Neural cell (in vitro differentiated cells): ENCODE data around the gene CWC27. TPM values are rescaled to one million over a fixed set of nuclear protein-coding genes. Genes with fewer than 3 reads are reported as not detected.

Experiments used
- H2AFZ ChIP-seq: fragments of 200-600, 300-800 bp; sonication (generic), shearing (Covaris generic); 2 replicates; pipeline ENCODE4 v1.6.0; 2014; ENCODE audit warnings: low read depth, mild to moderate bottlenecking, antibody characterized with exemption, low read length, moderate library complexity
- H3F3A ChIP-seq: fragments of 200-600 bp; shearing (Covaris generic); 2 replicates; pipeline ENCODE4 v1.6.1; 2016; ENCODE audit warnings: mild to moderate bottlenecking, moderate library complexity, mixed read lengths, antibody characterized with exemption, low read length; ENCODE audit not compliant: insufficient read depth, poor library complexity, severe bottlenecking
- H3K27ac ChIP-seq: fragments of 200-600, 300-800 bp; sonication (generic), shearing (Covaris generic); 2 replicates; pipeline ENCODE4 v1.5.1; 2014; ENCODE audit warnings: mild to moderate bottlenecking, low read length, moderate library complexity
- H3K27me3 ChIP-seq: fragments of 300-800, 200-600 bp; sonication (generic), shearing (Covaris generic); 2 replicates; pipeline ENCODE4 v1.6.0; 2014; ENCODE audit warnings: mild to moderate bottlenecking, low read depth, low read length, moderate library complexity; ENCODE audit not compliant: insufficient read depth
- H3K36me3 ChIP-seq: fragments of 300-800, 200-600 bp; sonication (generic), shearing (Covaris generic); 2 replicates; pipeline ENCODE4 v1.5.1; 2014; ENCODE audit warnings: mild to moderate bottlenecking, antibody characterized with exemption, low read length, moderate library complexity; ENCODE audit not compliant: insufficient read depth
- H3K4me2 ChIP-seq: fragments of 300-800, 200-600 bp; sonication (generic), shearing (Covaris generic); 2 replicates; pipeline ENCODE4 v1.6.0; 2014; ENCODE audit warnings: mild to moderate bottlenecking, low read length
- H3K4me3 ChIP-seq: fragments of 300-800, 200-600 bp; sonication (generic), shearing (Covaris generic); 2 replicates; pipeline ENCODE4 v1.5.1; 2014; ENCODE audit warnings: mild to moderate bottlenecking, low read length, moderate library complexity
- H3K79me2 ChIP-seq: fragments of 200-600 bp; shearing (Covaris generic); replicated peaks from 2 replicates; pipeline ENCODE4 v1.6.0; 2014; ENCODE audit warnings: mild to moderate bottlenecking, low read length, moderate library complexity; ENCODE audit not compliant: insufficient read depth
- H3K9ac ChIP-seq: fragments of 300-800, 200-600 bp; sonication (generic), shearing (Covaris generic); 2 replicates; pipeline ENCODE4 v1.6.1; 2016; ENCODE audit warnings: mild to moderate bottlenecking, low read length, mixed read lengths
- H3K9me2 ChIP-seq: fragments of 200-600 bp; shearing (Covaris generic); 2 replicates; pipeline ENCODE4 v1.6.1; 2016; ENCODE audit warnings: mild to moderate bottlenecking, low read length, mixed read lengths; ENCODE audit not compliant: insufficient read depth
- H3K9me3 ChIP-seq: fragments of 200-600, 300-800 bp; sonication (generic), shearing (Covaris generic); 2 replicates; pipeline ENCODE4 v1.6.1; 2016; ENCODE audit warnings: mild to moderate bottlenecking, mixed run types, low read length, moderate library complexity, mixed read lengths
- H4K20me1 ChIP-seq: fragments of 200-600 bp; shearing (Covaris generic); 2 replicates; pipeline ENCODE4 v1.6.1; 2016; ENCODE audit warnings: mild to moderate bottlenecking, mixed run types; ENCODE audit not compliant: insufficient read depth
- EP300 ChIP-seq: fragments of 450-650 bp; conservative IDR thresholded peaks from 2 replicates; pipeline ENCODE4 v1.6.1; 2014; ENCODE audit warnings: antibody characterized with exemption, mild to moderate bottlenecking, moderate library complexity; ENCODE audit not compliant: poor library complexity, severe bottlenecking
- EZH2 ChIP-seq: fragments of 200-600, 300-800 bp; shearing (Covaris generic), sonication (generic); IDR thresholded peaks from 2 replicates; pipeline ENCODE4 v1.6.1; 2014; ENCODE audit warnings: antibody characterized with exemption, low read length, borderline replicate concordance, mild to moderate bottlenecking; ENCODE audit not compliant: insufficient read depth, poor library complexity, severe bottlenecking
- MXI1 ChIP-seq: fragments of 450-650 bp; conservative IDR thresholded peaks from 2 replicates; pipeline ENCODE4 v1.6.1; 2014; ENCODE audit warnings: antibody characterized with exemption, mild to moderate bottlenecking; ENCODE audit not compliant: poor library complexity, severe bottlenecking
- POLR2AphosphoS5 ChIP-seq: IDR thresholded peaks from 2 replicates; pipeline ENCODE4 v1.6.1; 2012
- RAD21 ChIP-seq: fragments of 450-650 bp; conservative IDR thresholded peaks from 2 replicates; pipeline ENCODE4 v1.6.1; 2014; ENCODE audit warnings: antibody characterized with exemption, mild to moderate bottlenecking, moderate library complexity
- SMC3 ChIP-seq: fragments of 450-650 bp; conservative IDR thresholded peaks from 2 replicates; pipeline ENCODE4 v1.6.1; 2014; ENCODE audit warnings: antibody characterized with exemption, mild to moderate bottlenecking, moderate library complexity; ENCODE audit not compliant: poor library complexity
- TAF1 ChIP-seq: IDR thresholded peaks from 2 replicates; pipeline ENCODE4 v1.6.1; 2012; ENCODE audit warnings: low read depth
- polyA plus RNA-seq: library from polyadenylated mRNA; depleted of rRNA; stranded (reverse); fragments of >200 nt; gene quantifications from 2 replicates; pipeline ENCODE4 v1.2.3, GENCODE V29; 2014
- TF ChIP-seq, protein P1 (sequence below): fragments of 450-650 bp; IDR thresholded peaks from 2 replicates; pipeline ENCODE4 v1.5.1; 2014; ENCODE audit warnings: antibody characterized with exemption, mild to moderate bottlenecking, moderate library complexity; ENCODE audit not compliant: poor library complexity, severe bottlenecking
- TF ChIP-seq, protein P2 (sequence below): IDR thresholded peaks from 2 replicates; pipeline ENCODE4 v1.6.1; 2012; ENCODE audit warnings: borderline replicate concordance

CWC27 gene
- polyA plus RNA-seq, 1 donor from 2014 or later = 26.2 TPM

GRCh38 chr5:64876203-64876602 is 107.5 kb downstream of the CWC27 start:
- Histone ChIP-seq H3K27ac (no peak overlapping the region), H3K9me3 (no peaks in the 10 kb centered on the region), H3K36me3 (no peaks in the 10 kb centered on the region), H4K20me1 (no peaks in the 10 kb centered on the region), H3K79me2 (no peaks in the 10 kb centered on the region), H3K9me2 (no peaks in the 10 kb centered on the region), H3K4me3 (no peak overlapping the region), H3K4me2 (no peak overlapping the region), H3F3A (no peaks in the 10 kb centered on the region), H2AFZ (no peak overlapping the region), H3K9ac (no peak overlapping the region), H3K27me3 (no peaks in the 10 kb centered on the region)
- TF ChIP-seq SMC3 (no peak), MXI1 (no peak), EZH2 (no peak), EP300 (no peak)
- TF ChIP-seq, protein P1, sequence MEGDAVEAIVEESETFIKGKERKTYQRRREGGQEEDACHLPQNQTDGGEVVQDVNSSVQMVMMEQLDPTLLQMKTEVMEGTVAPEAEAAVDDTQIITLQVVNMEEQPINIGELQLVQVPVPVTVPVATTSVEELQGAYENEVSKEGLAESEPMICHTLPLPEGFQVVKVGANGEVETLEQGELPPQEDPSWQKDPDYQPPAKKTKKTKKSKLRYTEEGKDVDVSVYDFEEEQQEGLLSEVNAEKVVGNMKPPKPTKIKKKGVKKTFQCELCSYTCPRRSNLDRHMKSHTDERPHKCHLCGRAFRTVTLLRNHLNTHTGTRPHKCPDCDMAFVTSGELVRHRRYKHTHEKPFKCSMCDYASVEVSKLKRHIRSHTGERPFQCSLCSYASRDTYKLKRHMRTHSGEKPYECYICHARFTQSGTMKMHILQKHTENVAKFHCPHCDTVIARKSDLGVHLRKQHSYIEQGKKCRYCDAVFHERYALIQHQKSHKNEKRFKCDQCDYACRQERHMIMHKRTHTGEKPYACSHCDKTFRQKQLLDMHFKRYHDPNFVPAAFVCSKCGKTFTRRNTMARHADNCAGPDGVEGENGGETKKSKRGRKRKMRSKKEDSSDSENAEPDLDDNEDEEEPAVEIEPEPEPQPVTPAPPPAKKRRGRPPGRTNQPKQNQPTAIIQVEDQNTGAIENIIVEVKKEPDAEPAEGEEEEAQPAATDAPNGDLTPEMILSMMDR = no peak
- TF ChIP-seq, protein P2, sequence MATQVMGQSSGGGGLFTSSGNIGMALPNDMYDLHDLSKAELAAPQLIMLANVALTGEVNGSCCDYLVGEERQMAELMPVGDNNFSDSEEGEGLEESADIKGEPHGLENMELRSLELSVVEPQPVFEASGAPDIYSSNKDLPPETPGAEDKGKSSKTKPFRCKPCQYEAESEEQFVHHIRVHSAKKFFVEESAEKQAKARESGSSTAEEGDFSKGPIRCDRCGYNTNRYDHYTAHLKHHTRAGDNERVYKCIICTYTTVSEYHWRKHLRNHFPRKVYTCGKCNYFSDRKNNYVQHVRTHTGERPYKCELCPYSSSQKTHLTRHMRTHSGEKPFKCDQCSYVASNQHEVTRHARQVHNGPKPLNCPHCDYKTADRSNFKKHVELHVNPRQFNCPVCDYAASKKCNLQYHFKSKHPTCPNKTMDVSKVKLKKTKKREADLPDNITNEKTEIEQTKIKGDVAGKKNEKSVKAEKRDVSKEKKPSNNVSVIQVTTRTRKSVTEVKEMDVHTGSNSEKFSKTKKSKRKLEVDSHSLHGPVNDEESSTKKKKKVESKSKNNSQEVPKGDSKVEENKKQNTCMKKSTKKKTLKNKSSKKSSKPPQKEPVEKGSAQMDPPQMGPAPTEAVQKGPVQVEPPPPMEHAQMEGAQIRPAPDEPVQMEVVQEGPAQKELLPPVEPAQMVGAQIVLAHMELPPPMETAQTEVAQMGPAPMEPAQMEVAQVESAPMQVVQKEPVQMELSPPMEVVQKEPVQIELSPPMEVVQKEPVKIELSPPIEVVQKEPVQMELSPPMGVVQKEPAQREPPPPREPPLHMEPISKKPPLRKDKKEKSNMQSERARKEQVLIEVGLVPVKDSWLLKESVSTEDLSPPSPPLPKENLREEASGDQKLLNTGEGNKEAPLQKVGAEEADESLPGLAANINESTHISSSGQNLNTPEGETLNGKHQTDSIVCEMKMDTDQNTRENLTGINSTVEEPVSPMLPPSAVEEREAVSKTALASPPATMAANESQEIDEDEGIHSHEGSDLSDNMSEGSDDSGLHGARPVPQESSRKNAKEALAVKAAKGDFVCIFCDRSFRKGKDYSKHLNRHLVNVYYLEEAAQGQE = no peak

GRCh38 chr5:64880821-64881220 is 112.1 kb downstream of the CWC27 start:
- Histone ChIP-seq H3K4me3 (no peak overlapping the region), H3F3A (no peaks in the 10 kb centered on the region), H4K20me1 (no peaks in the 10 kb centered on the region), H3K9me2 (no peaks in the 10 kb centered on the region), H3K79me2 (no peaks in the 10 kb centered on the region), H3K27ac (no peak overlapping the region), H3K36me3 (no peaks in the 10 kb centered on the region), H3K9ac (no peak overlapping the region), H3K9me3 (no peaks in the 10 kb centered on the region), H2AFZ (no peak overlapping the region), H3K4me2 (no peak overlapping the region), H3K27me3 (no peaks in the 10 kb centered on the region)
- TF ChIP-seq, protein P1 = no peak
- no peak for TF ChIP-seq RAD21
- no peak for TF ChIP-seq SMC3
- TF ChIP-seq, protein P2 = no peak
- no peak for TF ChIP-seq MXI1
- TF ChIP-seq TAF1 = no peak
- TF ChIP-seq EP300 = no peak
- no peak for TF ChIP-seq EZH2
- TF ChIP-seq POLR2AphosphoS5 = no peak
